HepG2 (cell line): Measurements from ENCODE around the gene HIPK3. TPM values are rescaled to one million over a fixed set of nuclear protein-coding genes. Genes with fewer than 3 reads are reported as not detected.
A peak's percentile ranks its signal among the peaks of the same experiment; 100 is the strongest.

ENCODE experiments used
- ATF1 ChIP-seq: IDR thresholded peaks from 2 replicates; pipeline ENCODE4 v1.6.1; 2016; ENCODE audit warnings: mild to moderate bottlenecking, control low read depth
- GZF1 ChIP-seq: sonication (generic); formaldehyde crosslinking; IDR thresholded peaks from 2 replicates; pipeline ENCODE4 v1.5.1; 2020; ENCODE audit warnings: mild to moderate bottlenecking, missing genetic modification reagents
- IKZF4 ChIP-seq: sonication (generic); formaldehyde crosslinking; IDR thresholded peaks from 2 replicates; pipeline ENCODE4 v1.5.1; 2020; ENCODE audit warnings: borderline replicate concordance, mild to moderate bottlenecking, low read depth, missing genetic modification reagents; ENCODE audit errors: not compliant biosample characterization
- KLF16 ChIP-seq, 2 experiments: sonication (generic) in 1 of 2; formaldehyde crosslinking in 1 of 2; IDR thresholded peaks; 2 replicates each; pipeline versions ENCODE4 v1.6.1 to v1.8.0; 2016 to 2023; ENCODE audit warnings: missing genetic modification reagents in 2 of 2, missing compliant biosample characterization in 1 of 2
- KMT2B ChIP-seq: IDR thresholded peaks from 2 replicates; pipeline ENCODE4 v1.6.1; 2016; ENCODE audit warnings: missing genetic modification reagents, missing compliant biosample characterization
- MYNN ChIP-seq: sonication (generic); formaldehyde crosslinking; IDR thresholded peaks from 2 replicates; pipeline ENCODE4 v1.4.0; 2020; ENCODE audit warnings: mild to moderate bottlenecking, low read depth, missing genetic modification reagents
- NFIB ChIP-seq: sonication (generic); formaldehyde crosslinking; IDR thresholded peaks from 2 replicates; pipeline ENCODE4 v1.9.0; 2021; ENCODE audit warnings: missing genetic modification reagents, mild to moderate bottlenecking, borderline replicate concordance
- TMF1 ChIP-seq: sonication (generic); formaldehyde crosslinking; IDR thresholded peaks from 2 replicates; pipeline ENCODE4 v1.8.1; 2022; ENCODE audit warnings: low read depth, missing genetic modification reagents
- ZFP1 ChIP-seq: IDR thresholded peaks from 2 replicates; pipeline ENCODE4 v1.6.1; 2016
- ZNF232 ChIP-seq: sonication (generic); formaldehyde crosslinking; IDR thresholded peaks from 2 replicates; pipeline ENCODE4 v1.4.0; 2020; ENCODE audit warnings: missing genetic modification reagents, borderline replicate concordance
- ZNF235 ChIP-seq: sonication (generic); formaldehyde crosslinking; IDR thresholded peaks from 2 replicates; pipeline ENCODE4 v1.8.1; 2023; ENCODE audit warnings: mild to moderate bottlenecking, missing genetic modification reagents, borderline replicate concordance
- ZNF296 ChIP-seq: sonication (generic); formaldehyde crosslinking; conservative IDR thresholded peaks from 2 replicates; pipeline ENCODE4 v1.5.0; 2020; ENCODE audit warnings: mild to moderate bottlenecking, missing genetic modification reagents
- polyA plus RNA-seq, 8 experiments: library from polyadenylated mRNA; depleted of rRNA in 3 of 8; stranded (reverse) in 7 of 8; unstranded in 1 of 8; fragments of >200 nt; fragmentation: Illumina TruSeq in 4 of 8; extraction: Trizol in 4 of 8; gene quantifications; 2 replicates each; pipeline versions ENCODE4 v1.2.1 to v1.2.3, GENCODE V29; 2011 to 2016; ENCODE audit warnings: low read depth in 4 of 8, missing spikeins in 1 of 8, mixed read lengths in 1 of 8; ENCODE audit not compliant: insufficient read depth in 1 of 8
- total RNA-seq, 5 experiments: library from RNA; depleted of rRNA; stranded (reverse); fragments of >200 nt; fragmentation: Illumina TruSeq; extraction: Trizol; gene quantifications; 2 replicates each; pipeline ENCODE4 v1.2.3, GENCODE V29; 2016; ENCODE audit warnings: low read depth in 1 of 5
- TF ChIP-seq, protein P1 (sequence below): IDR thresholded peaks from 2 replicates; pipeline ENCODE4 v1.6.1; 2016; ENCODE audit warnings: low read depth, control low read depth
- TF ChIP-seq, protein P2 (sequence below): sonication (generic); formaldehyde crosslinking; IDR thresholded peaks from 2 replicates; pipeline ENCODE4 v1.5.1; 2020; ENCODE audit warnings: mild to moderate bottlenecking, moderate library complexity, missing genetic modification reagents
- TF ChIP-seq, protein P3 (sequence below): IDR thresholded peaks from 2 replicates; pipeline ENCODE4 v1.6.1; 2016; ENCODE audit warnings: low read depth, missing genetic modification reagents, missing compliant biosample characterization
- TF ChIP-seq, protein P4 (sequence below): sonication (generic); formaldehyde crosslinking; IDR thresholded peaks from 2 replicates; pipeline ENCODE4 v1.5.0; 2020; ENCODE audit warnings: missing genetic modification reagents, mild to moderate bottlenecking, borderline replicate concordance

Gene HIPK3
- total and polyA plus RNA-seq, 2 of the 13 experiments (the other 11 are each of a cell fraction or from before 2014, with no cell fraction given) = 20.5 to 44.3 TPM

DNA sequence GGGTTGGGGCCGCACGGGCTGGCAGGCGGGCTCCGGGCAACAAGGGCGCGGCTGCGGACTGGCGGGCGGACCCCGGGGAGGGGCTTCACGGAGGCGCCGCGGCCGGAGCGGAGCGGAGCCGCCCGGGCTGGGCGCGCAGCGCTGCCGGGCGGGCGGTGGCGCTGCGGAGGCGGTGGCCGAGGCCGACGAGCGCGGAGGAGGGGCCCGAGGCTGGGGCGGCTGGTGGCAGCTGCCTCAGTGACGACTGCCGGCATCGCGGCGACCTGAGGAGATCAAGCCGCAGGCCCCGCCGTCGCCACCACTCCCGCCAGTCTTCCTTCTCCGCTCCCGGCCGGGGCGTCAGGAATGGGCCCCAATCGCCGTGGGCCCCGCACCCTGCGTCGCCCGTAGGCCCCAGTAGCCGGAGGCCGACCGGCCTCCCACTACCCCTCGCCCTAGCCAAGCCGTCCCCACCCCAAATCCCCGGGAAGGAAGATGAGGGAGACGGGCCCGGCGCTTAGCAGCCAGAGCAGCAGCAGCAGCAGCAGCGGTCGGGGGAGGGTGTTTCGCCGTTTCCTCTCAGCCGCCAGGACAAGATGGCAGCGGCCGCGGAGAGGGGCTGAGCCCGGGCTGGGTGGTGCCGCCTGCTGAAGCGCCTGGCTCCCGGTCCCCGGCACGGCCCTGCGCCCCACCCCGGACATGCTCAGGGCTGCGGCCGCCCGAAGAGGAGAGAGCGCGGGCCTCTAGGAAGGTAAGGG, at the start of gene HIPK3 (continued):
- TF ChIP-seq NFIB (CRISPR knock-in tag) = 0 out of 2 replicates have a peak, but pooled peaks have one; percentile 51
- TF ChIP-seq, protein P1, sequence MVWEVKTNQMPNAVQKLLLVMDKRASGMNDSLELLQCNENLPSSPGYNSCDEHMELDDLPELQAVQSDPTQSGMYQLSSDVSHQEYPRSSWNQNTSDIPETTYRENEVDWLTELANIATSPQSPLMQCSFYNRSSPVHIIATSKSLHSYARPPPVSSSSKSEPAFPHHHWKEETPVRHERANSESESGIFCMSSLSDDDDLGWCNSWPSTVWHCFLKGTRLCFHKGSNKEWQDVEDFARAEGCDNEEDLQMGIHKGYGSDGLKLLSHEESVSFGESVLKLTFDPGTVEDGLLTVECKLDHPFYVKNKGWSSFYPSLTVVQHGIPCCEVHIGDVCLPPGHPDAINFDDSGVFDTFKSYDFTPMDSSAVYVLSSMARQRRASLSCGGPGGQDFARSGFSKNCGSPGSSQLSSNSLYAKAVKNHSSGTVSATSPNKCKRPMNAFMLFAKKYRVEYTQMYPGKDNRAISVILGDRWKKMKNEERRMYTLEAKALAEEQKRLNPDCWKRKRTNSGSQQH (CRISPR knock-in tag) = no peak
- peak; percentile 16; the same call in 1 of the 2 replicates for TF ChIP-seq ZNF296 (CRISPR knock-in tag)
- TF ChIP-seq, protein P2, sequence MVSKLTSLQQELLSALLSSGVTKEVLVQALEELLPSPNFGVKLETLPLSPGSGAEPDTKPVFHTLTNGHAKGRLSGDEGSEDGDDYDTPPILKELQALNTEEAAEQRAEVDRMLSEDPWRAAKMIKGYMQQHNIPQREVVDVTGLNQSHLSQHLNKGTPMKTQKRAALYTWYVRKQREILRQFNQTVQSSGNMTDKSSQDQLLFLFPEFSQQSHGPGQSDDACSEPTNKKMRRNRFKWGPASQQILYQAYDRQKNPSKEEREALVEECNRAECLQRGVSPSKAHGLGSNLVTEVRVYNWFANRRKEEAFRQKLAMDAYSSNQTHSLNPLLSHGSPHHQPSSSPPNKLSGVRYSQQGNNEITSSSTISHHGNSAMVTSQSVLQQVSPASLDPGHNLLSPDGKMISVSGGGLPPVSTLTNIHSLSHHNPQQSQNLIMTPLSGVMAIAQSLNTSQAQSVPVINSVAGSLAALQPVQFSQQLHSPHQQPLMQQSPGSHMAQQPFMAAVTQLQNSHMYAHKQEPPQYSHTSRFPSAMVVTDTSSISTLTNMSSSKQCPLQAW (CRISPR knock-in tag) = no peak
- peak; percentile 49 to 63; a peak in 2 of 4 replicates for TF ChIP-seq KLF16 (CRISPR knock-in tag; IDR thresholded peaks at IDR 0.05)
- no peak for TF ChIP-seq ATF1 (CRISPR knock-in tag)
- TF ChIP-seq IKZF4 (CRISPR knock-in tag) = peak; percentile 61
- 0 out of 2 replicates have a peak, but pooled peaks have one; percentile 26 for TF ChIP-seq ZFP1 (CRISPR knock-in tag)
- peak; percentile 17; the same call in 1 of the 2 replicates for TF ChIP-seq MYNN
- TF ChIP-seq KMT2B (CRISPR knock-in tag) = no peak
- 0 out of 2 replicates have a peak, but pooled peaks have one; percentile 38 for TF ChIP-seq ZNF235 (CRISPR knock-in tag)
- 0 out of 2 replicates have a peak, but pooled peaks have one; percentile 17 for TF ChIP-seq GZF1
- no peak; the same call in 1 of the 2 replicates for TF ChIP-seq TMF1 (CRISPR knock-in tag)
- TF ChIP-seq, protein P3, sequence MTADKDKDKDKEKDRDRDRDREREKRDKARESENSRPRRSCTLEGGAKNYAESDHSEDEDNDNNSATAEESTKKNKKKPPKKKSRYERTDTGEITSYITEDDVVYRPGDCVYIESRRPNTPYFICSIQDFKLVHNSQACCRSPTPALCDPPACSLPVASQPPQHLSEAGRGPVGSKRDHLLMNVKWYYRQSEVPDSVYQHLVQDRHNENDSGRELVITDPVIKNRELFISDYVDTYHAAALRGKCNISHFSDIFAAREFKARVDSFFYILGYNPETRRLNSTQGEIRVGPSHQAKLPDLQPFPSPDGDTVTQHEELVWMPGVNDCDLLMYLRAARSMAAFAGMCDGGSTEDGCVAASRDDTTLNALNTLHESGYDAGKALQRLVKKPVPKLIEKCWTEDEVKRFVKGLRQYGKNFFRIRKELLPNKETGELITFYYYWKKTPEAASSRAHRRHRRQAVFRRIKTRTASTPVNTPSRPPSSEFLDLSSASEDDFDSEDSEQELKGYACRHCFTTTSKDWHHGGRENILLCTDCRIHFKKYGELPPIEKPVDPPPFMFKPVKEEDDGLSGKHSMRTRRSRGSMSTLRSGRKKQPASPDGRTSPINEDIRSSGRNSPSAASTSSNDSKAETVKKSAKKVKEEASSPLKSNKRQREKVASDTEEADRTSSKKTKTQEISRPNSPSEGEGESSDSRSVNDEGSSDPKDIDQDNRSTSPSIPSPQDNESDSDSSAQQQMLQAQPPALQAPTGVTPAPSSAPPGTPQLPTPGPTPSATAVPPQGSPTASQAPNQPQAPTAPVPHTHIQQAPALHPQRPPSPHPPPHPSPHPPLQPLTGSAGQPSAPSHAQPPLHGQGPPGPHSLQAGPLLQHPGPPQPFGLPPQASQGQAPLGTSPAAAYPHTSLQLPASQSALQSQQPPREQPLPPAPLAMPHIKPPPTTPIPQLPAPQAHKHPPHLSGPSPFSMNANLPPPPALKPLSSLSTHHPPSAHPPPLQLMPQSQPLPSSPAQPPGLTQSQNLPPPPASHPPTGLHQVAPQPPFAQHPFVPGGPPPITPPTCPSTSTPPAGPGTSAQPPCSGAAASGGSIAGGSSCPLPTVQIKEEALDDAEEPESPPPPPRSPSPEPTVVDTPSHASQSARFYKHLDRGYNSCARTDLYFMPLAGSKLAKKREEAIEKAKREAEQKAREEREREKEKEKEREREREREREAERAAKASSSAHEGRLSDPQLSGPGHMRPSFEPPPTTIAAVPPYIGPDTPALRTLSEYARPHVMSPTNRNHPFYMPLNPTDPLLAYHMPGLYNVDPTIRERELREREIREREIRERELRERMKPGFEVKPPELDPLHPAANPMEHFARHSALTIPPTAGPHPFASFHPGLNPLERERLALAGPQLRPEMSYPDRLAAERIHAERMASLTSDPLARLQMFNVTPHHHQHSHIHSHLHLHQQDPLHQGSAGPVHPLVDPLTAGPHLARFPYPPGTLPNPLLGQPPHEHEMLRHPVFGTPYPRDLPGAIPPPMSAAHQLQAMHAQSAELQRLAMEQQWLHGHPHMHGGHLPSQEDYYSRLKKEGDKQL = no peak
- TF ChIP-seq, protein P4, sequence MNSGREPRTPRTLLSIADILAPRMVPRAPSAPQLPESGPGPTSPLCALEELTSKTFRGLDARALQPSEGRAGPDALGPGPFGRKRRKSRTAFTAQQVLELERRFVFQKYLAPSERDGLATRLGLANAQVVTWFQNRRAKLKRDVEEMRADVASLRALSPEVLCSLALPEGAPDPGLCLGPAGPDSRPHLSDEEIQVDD (CRISPR knock-in tag) = no peak
- TF ChIP-seq ZNF232 (CRISPR knock-in tag) = no peak; the same call in 1 of the 2 replicates
